Mucosa of descending colon (tissue), 3 donors: ENCODE results near the gene RUNDC3A. TPM values are rescaled to one million over a fixed set of nuclear protein-coding genes. Genes with fewer than 3 reads are reported as not detected.

Experiments used
- ATAC-seq: fragments of 200-7000 bp; cut with Tn5 transposase; one replicate; pipeline ENCODE4 v1.9.1; 2020; ENCODE audit warnings: mild to moderate bottlenecking, moderate library complexity
- DNase-seq, 3 donors: peaks; one replicate each; pipeline ENCODE4 v3.0.0-alpha.2; 2020
- H3K36me3 ChIP-seq: fragments of 200-600 bp; one replicate; pipeline ENCODE4 v1.8.0; 2021; ENCODE audit warnings: low read depth, mild to moderate bottlenecking
- H3K4me1 ChIP-seq: fragments of 200-600 bp; one replicate; pipeline ENCODE4 v1.8.0; 2021; ENCODE audit warnings: low read depth, mild to moderate bottlenecking
- H3K4me3 ChIP-seq: fragments of 200-600 bp; one replicate; pipeline ENCODE4 v1.8.0; 2021; ENCODE audit warnings: mild to moderate bottlenecking
- H3K9me3 ChIP-seq: fragments of 200-600 bp; one replicate; pipeline ENCODE4 v1.8.0; 2021; ENCODE audit warnings: mild to moderate bottlenecking
- intact Hi-C, 2 donors: fragments of 100-400 bp; cut with DNase I in 1 of 2; cut with micrococcal nuclease in 1 of 2; formaldehyde crosslinking; loops; one replicate each; pipeline versions ENCODE4 v1.11.0 to v1.11.1; 2022; cut with DNase I, micrococcal nuclease
- total RNA-seq, 3 donors: library from RNA; stranded (reverse); fragmentation: NEBNext Ultra II Directional in 2 of 3; extraction: Animal tissue kit (Norgen Biotek cat#: 25700) in 2 of 3; gene quantifications; one replicate each; pipeline versions ENCODE4 v1.2.1 to v1.2.4, GENCODE V29; 2021 to 2023
- TF ChIP-seq, protein P1 (sequence below): fragments of 200-600 bp; IDR thresholded peaks from one replicate; pipeline ENCODE4 v1.8.0; 2022; ENCODE audit warnings: antibody characterized with exemption, mild to moderate bottlenecking
- donor health status: DM: no; HTN: no; CAD: no; lungs with moderate emphysema.
- donor health status: DM: no; HTN: no; CAD: no.
- donor health status: DM: no; HTN: yes; CAD: no.

Gene RUNDC3A
- total RNA-seq, 3 donors from 2014 or later, result 0.34 to 3.7 (median 1.4) TPM

GRCh38 chr17:44279666-44280391 lies 28.6 kb upstream of the RUNDC3A start:
- TF ChIP-seq, protein P1, sequence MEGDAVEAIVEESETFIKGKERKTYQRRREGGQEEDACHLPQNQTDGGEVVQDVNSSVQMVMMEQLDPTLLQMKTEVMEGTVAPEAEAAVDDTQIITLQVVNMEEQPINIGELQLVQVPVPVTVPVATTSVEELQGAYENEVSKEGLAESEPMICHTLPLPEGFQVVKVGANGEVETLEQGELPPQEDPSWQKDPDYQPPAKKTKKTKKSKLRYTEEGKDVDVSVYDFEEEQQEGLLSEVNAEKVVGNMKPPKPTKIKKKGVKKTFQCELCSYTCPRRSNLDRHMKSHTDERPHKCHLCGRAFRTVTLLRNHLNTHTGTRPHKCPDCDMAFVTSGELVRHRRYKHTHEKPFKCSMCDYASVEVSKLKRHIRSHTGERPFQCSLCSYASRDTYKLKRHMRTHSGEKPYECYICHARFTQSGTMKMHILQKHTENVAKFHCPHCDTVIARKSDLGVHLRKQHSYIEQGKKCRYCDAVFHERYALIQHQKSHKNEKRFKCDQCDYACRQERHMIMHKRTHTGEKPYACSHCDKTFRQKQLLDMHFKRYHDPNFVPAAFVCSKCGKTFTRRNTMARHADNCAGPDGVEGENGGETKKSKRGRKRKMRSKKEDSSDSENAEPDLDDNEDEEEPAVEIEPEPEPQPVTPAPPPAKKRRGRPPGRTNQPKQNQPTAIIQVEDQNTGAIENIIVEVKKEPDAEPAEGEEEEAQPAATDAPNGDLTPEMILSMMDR, result no peak
- Histone ChIP-seq H3K36me3 (no peaks in the 10 kb centered on the region), H3K4me1 (peaks cover 11% of the 10 kb centered on the region), H3K4me3 (no peak overlapping the region), H3K9me3 (no peaks in the 10 kb centered on the region)
- intact Hi-C loops, result no loop called here
- DNase-seq, result peak; percentile 66 to 82 (median 72)
- ATAC-seq, result peak; percentile 94

DNA sequence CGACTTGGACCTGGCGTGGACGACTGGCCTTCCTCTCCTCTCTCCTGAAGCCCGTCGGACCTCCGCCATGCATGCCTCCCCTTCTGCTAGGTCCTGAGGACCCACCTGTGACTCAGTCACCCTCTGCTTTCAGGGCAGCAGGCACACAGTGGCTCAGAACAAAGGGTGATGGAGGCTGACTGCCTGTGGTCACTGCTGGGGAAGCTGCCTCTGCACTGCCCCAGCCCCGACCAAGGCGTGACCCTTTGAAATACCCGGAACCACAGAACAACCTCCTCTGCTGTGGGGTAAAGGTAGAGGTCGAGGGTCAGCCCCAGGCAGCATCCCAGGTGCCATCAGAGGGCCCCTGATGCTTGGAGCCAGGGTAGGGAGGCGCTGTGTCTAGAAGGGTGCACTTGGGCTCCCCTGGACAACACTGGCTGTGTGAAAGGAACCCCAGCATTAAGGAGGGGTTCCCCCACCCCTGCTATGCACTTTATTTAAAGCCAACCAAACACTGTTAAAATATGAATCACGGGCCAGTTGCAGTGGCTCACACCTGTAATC lies 27.9 kb upstream of the RUNDC3A start:
- Histone ChIP-seq H3K4me3 (no peak overlapping the region), H3K4me1 (peaks cover 11% of the 10 kb centered on the region), H3K9me3 (no peaks in the 10 kb centered on the region), H3K36me3 (no peaks in the 10 kb centered on the region)
- intact Hi-C loops, result no loop called here
- DNase-seq (peak in 1 of 3 donors; percentile 30), ATAC-seq (peak; percentile 31)
- TF ChIP-seq, protein P1, result no peak

DNA sequence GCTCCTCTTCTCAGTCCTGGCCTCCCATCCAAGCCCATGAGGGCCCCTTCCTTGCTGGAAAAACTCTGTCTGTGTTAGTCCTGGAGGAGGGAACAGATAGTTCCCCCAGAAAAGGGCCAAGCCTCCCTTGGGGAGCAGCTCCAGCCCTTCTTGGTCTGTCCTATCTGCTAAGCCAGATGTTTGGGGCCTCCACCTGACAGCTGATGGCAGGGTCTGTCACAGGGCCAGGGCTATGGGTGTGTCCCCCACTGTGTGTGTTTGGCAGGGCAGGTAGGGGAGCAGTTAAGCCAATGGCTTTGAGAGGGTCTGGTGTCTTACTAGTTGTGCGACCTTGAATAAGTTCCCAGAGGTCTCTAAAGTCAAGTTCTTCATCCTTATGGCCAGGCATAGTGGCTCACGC lies 26.8 kb upstream of the RUNDC3A start:
- TF ChIP-seq, protein P1, result no peak
- Histone ChIP-seq H3K4me3 (no peak overlapping the region), H3K4me1 (peaks cover 11% of the 10 kb centered on the region), H3K9me3 (no peaks in the 10 kb centered on the region), H3K36me3 (no peaks in the 10 kb centered on the region)
- intact Hi-C loops, result no loop called here
- ATAC-seq, result no peak
- no peak for DNase-seq

DNA sequence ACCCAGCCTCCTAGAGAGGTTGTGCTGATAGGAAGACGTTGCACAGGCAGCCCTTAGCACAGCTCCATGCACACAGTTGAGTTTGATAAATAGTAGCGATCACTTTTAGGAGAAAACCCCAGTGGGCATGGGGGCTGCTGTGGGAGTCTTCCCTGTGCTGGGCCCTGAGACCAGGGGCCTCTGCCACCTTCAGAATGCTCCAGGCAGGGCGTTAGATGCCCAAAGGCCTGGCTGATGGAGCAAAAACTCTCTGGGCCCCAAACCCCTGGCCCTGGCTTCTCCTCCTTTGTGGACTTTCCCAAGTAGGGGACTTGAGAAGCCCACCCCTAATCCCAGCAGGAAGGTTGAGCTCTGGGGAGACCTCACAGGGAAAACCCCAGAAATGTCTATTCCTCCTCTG lies 26.1 kb upstream of the RUNDC3A start:
- Histone ChIP-seq H3K4me1 (peaks cover 11% of the 10 kb centered on the region), H3K36me3 (no peaks in the 10 kb centered on the region), H3K9me3 (no peaks in the 10 kb centered on the region), H3K4me3 (no peak overlapping the region)
- TF ChIP-seq, protein P1, result no peak
- ATAC-seq (no peak), DNase-seq (no peak)
- intact Hi-C loops, result no loop called here

DNA sequence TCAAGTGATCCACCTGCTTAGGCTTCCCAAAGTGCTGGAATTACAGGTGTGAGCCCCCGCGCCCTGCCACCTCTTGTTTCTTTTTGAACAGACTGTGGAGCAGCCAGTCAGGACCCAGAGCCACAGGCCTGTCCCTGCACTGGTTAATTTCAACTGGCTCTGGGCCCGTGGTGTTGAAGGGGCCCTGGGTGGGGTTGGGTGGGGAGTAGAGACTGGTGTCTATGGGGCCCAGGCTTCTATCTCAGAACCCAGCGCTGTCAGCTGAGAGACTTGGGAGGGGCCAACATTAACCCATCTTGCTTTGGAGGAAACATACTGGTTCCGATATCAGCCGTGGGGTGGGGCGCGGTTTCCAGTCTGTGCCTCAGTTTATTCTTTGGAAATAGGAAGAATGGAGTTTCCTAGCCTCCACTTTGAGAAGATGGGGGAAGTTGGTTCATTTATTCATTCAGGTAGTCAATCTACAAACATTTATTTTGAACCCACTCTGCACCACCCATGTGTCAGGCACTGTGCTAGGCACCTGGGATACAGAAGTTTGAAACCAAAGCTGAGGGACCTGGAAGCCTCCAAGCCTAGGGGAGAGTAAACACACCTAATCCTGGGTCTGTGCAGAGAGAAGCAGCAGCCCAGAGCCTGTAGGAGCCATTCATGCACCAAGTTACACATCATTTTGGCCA lies 24.9 kb upstream of the RUNDC3A start:
- TF ChIP-seq, protein P1, result no peak
- Histone ChIP-seq H3K36me3 (no peaks in the 10 kb centered on the region), H3K4me3 (no peak overlapping the region), H3K9me3 (no peaks in the 10 kb centered on the region), H3K4me1 (peaks cover 11% of the 10 kb centered on the region)
- ATAC-seq, result no peak
- intact Hi-C loops, result no loop called here
- no peak for DNase-seq
